Thoracic aorta (tissue), 2 donors: Measurements from ENCODE around the gene CD47. TPM values are rescaled to one million over a fixed set of nuclear protein-coding genes. Genes with fewer than 3 reads are reported as not detected.

ENCODE experiments used
- ATAC-seq: fragments of 150-250 bp; one replicate; pipeline ENCODE4 v1.8.0; 2017; ENCODE audit warnings: low read depth; ENCODE audit not compliant: insufficient number of reproducible peaks, low FRiP score
- DNase-seq: peaks from one replicate; pipeline ENCODE4 v3.0.0-alpha.2; 2020; ENCODE audit warnings: low spot score
- H3K27ac ChIP-seq, 2 donors: fragments of 200-600 bp; sonication (generic); 1 replicate in 1 of 2; 2 replicates in 1 of 2; pipeline ENCODE4 v1.5.1; 2016; ENCODE audit warnings: mild to moderate bottlenecking in 2 of 2, moderate library complexity in 2 of 2
- H3K27me3 ChIP-seq: fragments of 200-600 bp; sonication (generic); replicated peaks from 2 replicates; pipeline ENCODE4 v1.6.0; 2016; ENCODE audit warnings: mild to moderate bottlenecking; ENCODE audit not compliant: insufficient read depth
- H3K36me3 ChIP-seq: fragments of 200-600 bp; sonication (generic); one replicate; pipeline ENCODE4 v1.5.1; 2016
- H3K4me1 ChIP-seq, 2 donors: fragments of 200-600 bp; sonication (generic); 1 replicate in 1 of 2; 2 replicates in 1 of 2; pipeline versions ENCODE4 v1.5.1 to v1.6.0; 2016; ENCODE audit warnings: low read depth in 2 of 2, mild to moderate bottlenecking in 1 of 2; ENCODE audit not compliant: control insufficient read depth in 1 of 2
- H3K4me3 ChIP-seq: fragments of 200-600 bp; sonication (generic); 2 replicates; pipeline ENCODE4 v1.5.1; 2016; ENCODE audit warnings: mild to moderate bottlenecking
- H3K9me3 ChIP-seq: fragments of 200-600 bp; sonication (generic); 2 replicates; pipeline ENCODE4 v1.5.1; 2016
- CTCF ChIP-seq: fragments of 200-600 bp; sonication (generic); IDR thresholded peaks from one replicate; pipeline ENCODE4 v1.5.1; 2019; ENCODE audit warnings: antibody characterized with exemption
- total RNA-seq, 2 donors: library from RNA; depleted of rRNA; stranded (reverse); fragments of >200 nt; gene quantifications; one replicate each; pipeline versions ENCODE4 v1.1.0 to v1.2.3, GENCODE V29; 2016

The CD47 gene
- total RNA-seq: 10 to 100 TPM; 70.1 to 80.4 TPM

- H3K27ac ChIP-seq: peak within 1 kb of the TSS; percentile 59 to 85
- TF ChIP-seq CTCF: no peak
- peaks cover 15 to 18% of the 10 kb centered on the region in 2 donors for H3K4me1 ChIP-seq
- ATAC-seq: peak; percentile 89
- peak; percentile 70 for DNase-seq
- no peaks in the 10 kb centered on the region for H3K36me3 ChIP-seq
- peak within 1 kb of the TSS; percentile 97 for H3K4me3 ChIP-seq
- no peaks in the 10 kb centered on the region for H3K9me3 ChIP-seq
- H3K27me3 ChIP-seq: no peaks in the 10 kb centered on the region
Observed at GRCh38 chr3:108090701-108091497, at the start of gene CD47. Gene CD47 (minus strand): TSS chr3:108091031. CDS start chr3:108090908, 123 bp downstream.

- DNase-seq: no peak
- peaks cover 2 to 11% of the 10 kb centered on the region in 2 donors for H3K4me1 ChIP-seq
- no peaks in the 10 kb centered on the region for H3K27me3 ChIP-seq
- ATAC-seq: no peak
- H3K9me3 ChIP-seq: no peaks in the 10 kb centered on the region
- no peak for TF ChIP-seq CTCF
- H3K4me3 ChIP-seq: no peak overlapping the region
- no peaks in the 10 kb centered on the region for H3K36me3 ChIP-seq
- no peak overlapping the region for H3K27ac ChIP-seq
Observed at GRCh38 chr3:108137460-108137814, 46.6 kb upstream of the CD47 start.

- H3K4me3 ChIP-seq: no peak overlapping the region
- no peak overlapping the region for H3K27ac ChIP-seq
- H3K9me3 ChIP-seq: no peaks in the 10 kb centered on the region
- H3K36me3 ChIP-seq: no peaks in the 10 kb centered on the region
- ATAC-seq: no peak
- no peak for DNase-seq
- TF ChIP-seq CTCF: no peak
- peaks cover 2 to 16% of the 10 kb centered on the region in 2 donors for H3K4me1 ChIP-seq
- no peaks in the 10 kb centered on the region for H3K27me3 ChIP-seq
Observed at GRCh38 chr3:108136561-108137459, 46.0 kb upstream of the CD47 start.

- no peak overlapping the region for H3K27ac ChIP-seq
- TF ChIP-seq CTCF: no peak
- H3K36me3 ChIP-seq: no peaks in the 10 kb centered on the region
- no peaks in the 10 kb centered on the region for H3K27me3 ChIP-seq
- H3K4me1 ChIP-seq: peaks cover 16 to 33% of the 10 kb centered on the region in 2 donors
- no peak overlapping the region for H3K4me3 ChIP-seq
- DNase-seq (no peak), ATAC-seq (no peak)
- no peaks in the 10 kb centered on the region for H3K9me3 ChIP-seq
Observed at GRCh38 chr3:108134555-108134880, 43.7 kb upstream of the CD47 start.

- Histone ChIP-seq H3K4me1 (peaks cover 16 to 33% of the 10 kb centered on the region in 2 donors), H3K4me3 (no peak overlapping the region), H3K36me3 (no peaks in the 10 kb centered on the region), H3K27ac (no peak overlapping the region), H3K27me3 (no peaks in the 10 kb centered on the region), H3K9me3 (no peaks in the 10 kb centered on the region)
- no peak for ATAC-seq
- no peak for DNase-seq
- no peak for TF ChIP-seq CTCF
Observed at GRCh38 chr3:108133858-108134554, 43.2 kb upstream of the CD47 start.
